CD4-positive, alpha-beta T cell (primary cell): ENCODE results near the gene KCND2. TPM values are rescaled to one million over a fixed set of nuclear protein-coding genes. Genes with fewer than 3 reads are reported as not detected.

Experiments used
- ATAC-seq: fragments of 200-7000 bp; cut with Tn5 transposase; one replicate; pipeline ENCODE4 v1.10.0; 2022; ENCODE audit warnings: mild to moderate bottlenecking; ENCODE audit not compliant: poor library complexity
- CTCF ChIA-PET: fragments of 350-600 bp; sonication (Branson Sonifier 250); formaldehyde crosslinking; loops from one replicate; lab custom pipeline; 2021; ENCODE audit warnings: antibody characterized with exemption, inconsistent platforms; lab: Charles Lee
- POLR2A ChIA-PET: fragments of 350-600 bp; sonication (Branson Sonifier 250); formaldehyde crosslinking; loops from one replicate; lab custom pipeline; 2021; ENCODE audit warnings: antibody characterized with exemption, inconsistent platforms; lab: Charles Lee
- DNase-seq, 14 experiments: peaks; one replicate each; pipeline ENCODE4 v3.0.0-alpha.2; 2013 to 2020; ENCODE audit warnings: mixed read lengths in 2 of 14
- H3K27ac ChIP-seq, 2 donors: one replicate each; pipeline versions ENCODE4 v1.5.1 to v1.7.0; 2013; ENCODE audit warnings: low read length in 2 of 2, low read depth in 1 of 2, mild to moderate bottlenecking in 1 of 2
- H3K27me3 ChIP-seq, 2 experiments: 1 replicate in 1 of 2; 2 replicates in 1 of 2; pipeline versions ENCODE4 v1.6.1 to v1.7.0; 2013; ENCODE audit warnings: low read length in 2 of 2, control low read depth in 1 of 2, mild to moderate bottlenecking in 1 of 2, moderate library complexity in 1 of 2; ENCODE audit not compliant: insufficient read depth in 2 of 2, control insufficient read depth in 1 of 2
- H3K36me3 ChIP-seq: one replicate; pipeline ENCODE4 v1.6.1; 2013; ENCODE audit warnings: low read length, control low read depth; ENCODE audit not compliant: insufficient read depth
- H3K4me1 ChIP-seq: one replicate; pipeline ENCODE4 v1.6.1; 2013; ENCODE audit warnings: low read length, control low read depth; ENCODE audit not compliant: insufficient read depth
- H3K4me3 ChIP-seq: one replicate; pipeline ENCODE4 v1.5.1; 2013; ENCODE audit warnings: mild to moderate bottlenecking, low read length, moderate library complexity
- H3K9me3 ChIP-seq, 2 experiments: 1 replicate in 1 of 2; 2 replicates in 1 of 2; pipeline versions ENCODE4 v1.6.1 to v1.7.0; 2013; ENCODE audit warnings: low read length in 2 of 2, mild to moderate bottlenecking in 2 of 2, control low read depth in 1 of 2, moderate library complexity in 1 of 2; ENCODE audit not compliant: control insufficient read depth in 1 of 2, insufficient read depth in 1 of 2
- H3K27ac Mint-ChIP-seq: one replicate; pipeline ENCODE4 v1.8.0; 2020; ENCODE audit warnings: mixed read lengths
- H3K27me3 Mint-ChIP-seq: one replicate; pipeline ENCODE4 v1.8.0; 2021; ENCODE audit warnings: mixed read lengths
- H3K36me3 Mint-ChIP-seq: one replicate; pipeline ENCODE4 v1.8.0; 2021; ENCODE audit warnings: low read depth, mixed read lengths
- H3K4me1 Mint-ChIP-seq: one replicate; pipeline ENCODE4 v1.8.0; 2021; ENCODE audit warnings: low read depth, mixed read lengths
- H3K4me3 Mint-ChIP-seq: one replicate; pipeline ENCODE4 v1.8.0; 2020; ENCODE audit warnings: mild to moderate bottlenecking, mixed read lengths
- H3K9me3 Mint-ChIP-seq: one replicate; pipeline ENCODE4 v1.8.0; 2020; ENCODE audit warnings: mixed read lengths
- CTCF ChIP-seq: fragments of 200-600 bp; IDR thresholded peaks from one replicate; pipeline ENCODE4 v1.8.0; 2022; ENCODE audit warnings: antibody characterized with exemption, mild to moderate bottlenecking
- intact Hi-C, 2 experiments: fragments of 100-400 bp; cut with DNase I in 1 of 2; cut with micrococcal nuclease in 1 of 2; formaldehyde crosslinking; loops; one replicate each; pipeline versions ENCODE4 v1.15.1 to v1.9.0; 2023 to 2025; cut with DNase I, micrococcal nuclease
- total RNA-seq, 174 experiments: library from RNA in 2 of 174; stranded (reverse) in 2 of 174; gene quantifications; one replicate each; pipeline ENCODE4 v1.2.3 and lab custom pipeline; 2021 to 2026

Gene KCND2
- total RNA-seq, 2 experiments from 2014 or later, result not detected

GRCh38 chr7:120709252-120709971, 436.4 kb downstream of the KCND2 start:
- DNase-seq (no peak), ATAC-seq (no peak)
- no peaks in the 10 kb centered on the region for H3K27me3 Mint-ChIP-seq
- CTCF ChIA-PET, result no interaction called here
- no peak for TF ChIP-seq CTCF
- Histone ChIP-seq H3K27me3 (no peaks in the 10 kb centered on the region), H3K9me3 (no peaks in the 10 kb centered on the region), H3K4me3 (no peak overlapping the region), H3K36me3 (no peaks in the 10 kb centered on the region), H3K27ac (no peak overlapping the region), H3K4me1 (no peaks in the 10 kb centered on the region)
- H3K36me3 Mint-ChIP-seq, result no peaks in the 10 kb centered on the region
- POLR2A ChIA-PET, result no interaction called here
- intact Hi-C loops, result no loop called here
- H3K4me3 Mint-ChIP-seq, result no peak overlapping the region
- H3K9me3 Mint-ChIP-seq, result no peaks in the 10 kb centered on the region
- H3K4me1 Mint-ChIP-seq, result no peaks in the 10 kb centered on the region
- no peak overlapping the region for H3K27ac Mint-ChIP-seq

GRCh38 chr7:120709972-120710320, 437.0 kb downstream of the KCND2 start:
- no peaks in the 10 kb centered on the region for H3K27me3 ChIP-seq
- TF ChIP-seq CTCF, result no peak
- no peak overlapping the region for H3K4me3 ChIP-seq
- H3K4me1 ChIP-seq, result no peaks in the 10 kb centered on the region
- CTCF ChIA-PET, result no interaction called here
- ATAC-seq, result no peak
- H3K27ac Mint-ChIP-seq, result no peak overlapping the region
- DNase-seq, result no peak
- H3K27me3 Mint-ChIP-seq, result no peaks in the 10 kb centered on the region
- no peaks in the 10 kb centered on the region for H3K36me3 Mint-ChIP-seq
- no peaks in the 10 kb centered on the region for H3K4me1 Mint-ChIP-seq
- no peaks in the 10 kb centered on the region for H3K36me3 ChIP-seq
- no peaks in the 10 kb centered on the region for H3K9me3 ChIP-seq
- H3K9me3 Mint-ChIP-seq, result no peaks in the 10 kb centered on the region
- no peak overlapping the region for H3K27ac ChIP-seq
- H3K4me3 Mint-ChIP-seq, result no peak overlapping the region
- POLR2A ChIA-PET, result no interaction called here
- intact Hi-C loops, result no loop called here

GRCh38 chr7:120714945-120715344, 442.0 kb downstream of the KCND2 start:
- intact Hi-C loops, result no loop called here
- Histone ChIP-seq H3K4me1 (no peaks in the 10 kb centered on the region), H3K36me3 (no peaks in the 10 kb centered on the region), H3K4me3 (no peak overlapping the region), H3K27me3 (no peaks in the 10 kb centered on the region), H3K9me3 (no peaks in the 10 kb centered on the region), H3K27ac (no peak overlapping the region)
- CTCF ChIA-PET, result no interaction called here
- POLR2A ChIA-PET, result no interaction called here
- Mint-ChIP-seq H3K4me1 (no peaks in the 10 kb centered on the region), H3K4me3 (no peak overlapping the region), H3K9me3 (no peaks in the 10 kb centered on the region), H3K27me3 (no peaks in the 10 kb centered on the region), H3K36me3 (no peaks in the 10 kb centered on the region), H3K27ac (no peak overlapping the region)
- no peak for TF ChIP-seq CTCF
- ATAC-seq (no peak), DNase-seq (no peak)
